ENCODE data around the gene NUP214.
"Not testable (repeated sequence)": the region's sequence is repeated elsewhere in the genome, so short reads cannot be mapped to it uniquely, and the experiment has no call there.

The NUP214 gene

GRCh38 chr9:131237931-131238401 is 112.6 kb downstream of the NUP214 start:
- DNase-seq, result peak; percentile 86

- no peak for DNase-seq
Measured at GRCh38 chr9:131238402-131239021, 113.1 kb downstream of the NUP214 start.

- no peak for DNase-seq
Measured at GRCh38 chr9:131239161-131239975, 114.0 kb downstream of the NUP214 start.

GRCh38 chr9:131240047-131240921 is 114.9 kb downstream of the NUP214 start:
- no peak for DNase-seq

GRCh38 chr9:131244331-131244730 is 118.9 kb downstream of the NUP214 start:
- DNase-seq, result not testable (repeated sequence)

GRCh38 chr9:131246618-131247017 is 121.2 kb downstream of the NUP214 start:
- no peak for DNase-seq

GRCh38 chr9:131252120-131252519 is 126.7 kb downstream of the NUP214 start:
- no peak for DNase-seq

- DNase-seq, result no peak
Measured at GRCh38 chr9:131253891-131254491, 128.6 kb downstream of the NUP214 start.

- DNase-seq, result no peak
Measured at GRCh38 chr9:131254626-131255025, 129.2 kb downstream of the NUP214 start.

- no peak for DNase-seq
Measured at GRCh38 chr9:131255676-131256197, 130.4 kb downstream of the NUP214 start.

- DNase-seq, result no peak
Measured at GRCh38 chr9:131257266-131258025, 132.1 kb downstream of the NUP214 start.

- DNase-seq, result no peak
Measured at GRCh38 chr9:131258186-131258585, 132.8 kb downstream of the NUP214 start.

GRCh38 chr9:131258698-131259431 is 133.5 kb downstream of the NUP214 start:
- DNase-seq, result no peak

- DNase-seq, result no peak
Measured at GRCh38 chr9:131259432-131259898, 134.1 kb downstream of the NUP214 start.

GRCh38 chr9:131259916-131260597 is 134.7 kb downstream of the NUP214 start:
- DNase-seq, result no peak

- DNase-seq, result no peak
Measured at GRCh38 chr9:131260751-131261452, 135.5 kb downstream of the NUP214 start.

GRCh38 chr9:131262327-131263032 is 137.1 kb downstream of the NUP214 start:
- no peak for DNase-seq

GRCh38 chr9:131263033-131263343 is 137.6 kb downstream of the NUP214 start:
- not testable (repeated sequence) for DNase-seq

GRCh38 chr9:131263701-131264100 is 138.3 kb downstream of the NUP214 start:
- no peak for DNase-seq

All from CD4-positive, alpha-beta T cell treated with Interleukin-21 for 1 hour (primary cell).